ENCODE measurements around the gene PRKG2.

DNA sequence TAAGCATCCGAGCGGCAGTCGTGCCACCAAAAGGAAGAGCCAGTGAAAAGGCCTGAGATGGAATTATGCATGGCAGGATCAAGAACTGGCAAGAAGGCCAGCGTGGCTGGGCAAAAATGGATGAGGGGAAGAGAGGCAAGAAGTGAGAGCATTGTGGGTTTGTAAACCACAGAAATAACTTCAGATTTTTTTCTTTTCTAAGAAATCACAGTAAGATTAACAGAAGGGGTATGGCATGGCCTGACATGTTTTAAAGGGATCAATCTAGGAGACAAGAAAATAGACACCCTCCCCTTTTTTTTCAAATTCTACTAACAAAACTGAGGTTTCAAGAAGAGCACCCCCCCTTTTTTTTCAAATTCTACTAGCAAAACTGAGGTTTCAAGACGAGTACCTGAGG lies 102.0 kb downstream of the PRKG2 start:
- TF ChIP-seq CTCF (IDR thresholded peaks at IDR 0.05) (no peak), POLR2A (IDR thresholded peaks at IDR 0.05) (no peak)
